ENCODE results near the gene PHAF1.

- TF ChIP-seq CTCF (IDR thresholded peaks at IDR 0.05) (no peak), EP300 (IDR thresholded peaks at IDR 0.05) (no peak), POLR2AphosphoS5 (IDR thresholded peaks at IDR 0.05) (no peak), POLR2A (IDR thresholded peaks at IDR 0.05) (no peak)
These were observed 3.9 kb upstream of the PHAF1 start for GRCh38 chr16:67105881-67106280.
